Measurements from ENCODE around the gene CUL2. TPM values are rescaled to one million over a fixed set of nuclear protein-coding genes. Genes with fewer than 3 reads are reported as not detected.

Gene CUL2
- total and polyA plus RNA-seq, 10 of the 15 experiments (the other 5 are each of a cell fraction or from before 2014, with no cell fraction given): 11.9 to 56.5 (median 33.2) TPM

DNA sequence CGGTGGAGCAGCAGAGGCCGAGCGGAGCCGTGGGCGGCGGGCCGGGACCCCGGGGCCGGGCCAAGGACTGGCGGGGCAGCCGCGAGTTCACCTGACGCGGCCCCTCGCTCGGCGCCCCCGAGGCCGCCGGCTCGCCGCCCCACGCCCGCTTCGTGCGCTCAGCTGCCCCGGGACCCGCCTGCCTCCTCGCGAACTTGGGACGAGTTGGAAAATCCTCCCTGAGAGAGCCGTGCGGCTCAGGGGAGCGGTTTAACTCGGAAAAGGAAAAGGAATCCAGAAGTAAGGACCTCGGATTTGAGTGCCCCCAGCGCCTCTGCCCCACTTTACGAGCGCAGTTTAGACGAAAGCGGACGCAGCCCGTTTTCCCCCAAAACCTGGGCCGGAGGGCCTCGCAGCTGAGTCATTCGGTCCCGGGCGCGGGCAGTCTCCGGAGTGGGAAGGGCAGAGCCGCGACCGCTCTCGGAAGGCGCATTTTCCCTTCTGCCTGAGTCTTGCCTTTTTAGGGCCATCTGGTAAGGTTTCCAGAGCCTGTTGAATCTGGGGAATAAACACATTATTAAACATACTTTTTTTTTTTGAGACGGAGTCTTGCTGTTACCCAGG, 37.2 kb upstream of the CUL2 start (continued):
- TF ChIP-seq, protein P1, sequence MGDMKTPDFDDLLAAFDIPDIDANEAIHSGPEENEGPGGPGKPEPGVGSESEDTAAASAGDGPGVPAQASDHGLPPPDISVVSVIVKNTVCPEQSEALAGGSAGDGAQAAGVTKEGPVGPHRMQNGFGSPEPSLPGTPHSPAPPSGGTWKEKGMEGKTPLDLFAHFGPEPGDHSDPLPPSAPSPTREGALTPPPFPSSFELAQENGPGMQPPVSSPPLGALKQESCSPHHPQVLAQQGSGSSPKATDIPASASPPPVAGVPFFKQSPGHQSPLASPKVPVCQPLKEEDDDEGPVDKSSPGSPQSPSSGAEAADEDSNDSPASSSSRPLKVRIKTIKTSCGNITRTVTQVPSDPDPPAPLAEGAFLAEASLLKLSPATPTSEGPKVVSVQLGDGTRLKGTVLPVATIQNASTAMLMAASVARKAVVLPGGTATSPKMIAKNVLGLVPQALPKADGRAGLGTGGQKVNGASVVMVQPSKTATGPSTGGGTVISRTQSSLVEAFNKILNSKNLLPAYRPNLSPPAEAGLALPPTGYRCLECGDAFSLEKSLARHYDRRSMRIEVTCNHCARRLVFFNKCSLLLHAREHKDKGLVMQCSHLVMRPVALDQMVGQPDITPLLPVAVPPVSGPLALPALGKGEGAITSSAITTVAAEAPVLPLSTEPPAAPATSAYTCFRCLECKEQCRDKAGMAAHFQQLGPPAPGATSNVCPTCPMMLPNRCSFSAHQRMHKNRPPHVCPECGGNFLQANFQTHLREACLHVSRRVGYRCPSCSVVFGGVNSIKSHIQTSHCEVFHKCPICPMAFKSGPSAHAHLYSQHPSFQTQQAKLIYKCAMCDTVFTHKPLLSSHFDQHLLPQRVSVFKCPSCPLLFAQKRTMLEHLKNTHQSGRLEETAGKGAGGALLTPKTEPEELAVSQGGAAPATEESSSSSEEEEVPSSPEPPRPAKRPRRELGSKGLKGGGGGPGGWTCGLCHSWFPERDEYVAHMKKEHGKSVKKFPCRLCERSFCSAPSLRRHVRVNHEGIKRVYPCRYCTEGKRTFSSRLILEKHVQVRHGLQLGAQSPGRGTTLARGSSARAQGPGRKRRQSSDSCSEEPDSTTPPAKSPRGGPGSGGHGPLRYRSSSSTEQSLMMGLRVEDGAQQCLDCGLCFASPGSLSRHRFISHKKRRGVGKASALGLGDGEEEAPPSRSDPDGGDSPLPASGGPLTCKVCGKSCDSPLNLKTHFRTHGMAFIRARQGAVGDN (IDR thresholded peaks at IDR 0.05): peak; percentile 78
- TF ChIP-seq GABPA (IDR thresholded peaks at IDR 0.05; ENCODE audit: low read depth) (no peak), HDAC2 (IDR thresholded peaks at IDR 0.05) (no peak), IKZF1 (conservative IDR thresholded peaks at IDR 0.05) (peak; percentile 58), RBBP5 (conservative IDR thresholded peaks at IDR 0.05) (no peak), JUND (IDR thresholded peaks at IDR 0.05; ENCODE audit: low read depth, low read length) (0 out of 2 replicates have a peak, but pooled peaks have one; percentile 34), SIN3A (IDR thresholded peaks at IDR 0.05; ENCODE audit: low read depth, low read length) (0 out of 2 replicates have a peak, but pooled peaks have one; percentile 36), EGR1 (IDR thresholded peaks at IDR 0.05; ENCODE audit: borderline replicate concordance in 1 of 2, low read depth in 2 of 2, low read length in 2 of 2) (peak in 1 of 2 experiments; percentile 58; a peak in 1 of 3 replicates), RAD51 (IDR thresholded peaks at IDR 0.05) (no peak), LARP7 (IDR thresholded peaks at IDR 0.05) (peak; percentile 94), CHD1 (IDR thresholded peaks at IDR 0.05; ENCODE audit: low read depth, low read length) (peak; percentile 76; the same call in 1 of the 2 replicates), ZNF217 (IDR thresholded peaks at IDR 0.05) (0 out of 2 replicates have a peak, but pooled peaks have one; percentile 50), STAT1 (conservative IDR thresholded peaks at IDR 0.05) (0 out of 2 replicates have a peak, but pooled peaks have one; percentile 33), JUNB (IDR thresholded peaks at IDR 0.05) (no peak)
- TF ChIP-seq, protein P2, sequence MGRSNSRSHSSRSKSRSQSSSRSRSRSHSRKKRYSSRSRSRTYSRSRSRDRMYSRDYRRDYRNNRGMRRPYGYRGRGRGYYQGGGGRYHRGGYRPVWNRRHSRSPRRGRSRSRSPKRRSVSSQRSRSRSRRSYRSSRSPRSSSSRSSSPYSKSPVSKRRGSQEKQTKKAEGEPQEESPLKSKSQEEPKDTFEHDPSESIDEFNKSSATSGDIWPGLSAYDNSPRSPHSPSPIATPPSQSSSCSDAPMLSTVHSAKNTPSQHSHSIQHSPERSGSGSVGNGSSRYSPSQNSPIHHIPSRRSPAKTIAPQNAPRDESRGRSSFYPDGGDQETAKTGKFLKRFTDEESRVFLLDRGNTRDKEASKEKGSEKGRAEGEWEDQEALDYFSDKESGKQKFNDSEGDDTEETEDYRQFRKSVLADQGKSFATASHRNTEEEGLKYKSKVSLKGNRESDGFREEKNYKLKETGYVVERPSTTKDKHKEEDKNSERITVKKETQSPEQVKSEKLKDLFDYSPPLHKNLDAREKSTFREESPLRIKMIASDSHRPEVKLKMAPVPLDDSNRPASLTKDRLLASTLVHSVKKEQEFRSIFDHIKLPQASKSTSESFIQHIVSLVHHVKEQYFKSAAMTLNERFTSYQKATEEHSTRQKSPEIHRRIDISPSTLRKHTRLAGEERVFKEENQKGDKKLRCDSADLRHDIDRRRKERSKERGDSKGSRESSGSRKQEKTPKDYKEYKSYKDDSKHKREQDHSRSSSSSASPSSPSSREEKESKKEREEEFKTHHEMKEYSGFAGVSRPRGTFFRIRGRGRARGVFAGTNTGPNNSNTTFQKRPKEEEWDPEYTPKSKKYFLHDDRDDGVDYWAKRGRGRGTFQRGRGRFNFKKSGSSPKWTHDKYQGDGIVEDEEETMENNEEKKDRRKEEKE (IDR thresholded peaks at IDR 0.05): 0 out of 2 replicates have a peak, but pooled peaks have one; percentile 56
- TF ChIP-seq, protein P3, sequence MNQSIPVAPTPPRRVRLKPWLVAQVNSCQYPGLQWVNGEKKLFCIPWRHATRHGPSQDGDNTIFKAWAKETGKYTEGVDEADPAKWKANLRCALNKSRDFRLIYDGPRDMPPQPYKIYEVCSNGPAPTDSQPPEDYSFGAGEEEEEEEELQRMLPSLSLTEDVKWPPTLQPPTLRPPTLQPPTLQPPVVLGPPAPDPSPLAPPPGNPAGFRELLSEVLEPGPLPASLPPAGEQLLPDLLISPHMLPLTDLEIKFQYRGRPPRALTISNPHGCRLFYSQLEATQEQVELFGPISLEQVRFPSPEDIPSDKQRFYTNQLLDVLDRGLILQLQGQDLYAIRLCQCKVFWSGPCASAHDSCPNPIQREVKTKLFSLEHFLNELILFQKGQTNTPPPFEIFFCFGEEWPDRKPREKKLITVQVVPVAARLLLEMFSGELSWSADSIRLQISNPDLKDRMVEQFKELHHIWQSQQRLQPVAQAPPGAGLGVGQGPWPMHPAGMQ (IDR thresholded peaks at IDR 0.05; ENCODE audit: borderline replicate concordance): no peak
- TF ChIP-seq, protein P4, sequence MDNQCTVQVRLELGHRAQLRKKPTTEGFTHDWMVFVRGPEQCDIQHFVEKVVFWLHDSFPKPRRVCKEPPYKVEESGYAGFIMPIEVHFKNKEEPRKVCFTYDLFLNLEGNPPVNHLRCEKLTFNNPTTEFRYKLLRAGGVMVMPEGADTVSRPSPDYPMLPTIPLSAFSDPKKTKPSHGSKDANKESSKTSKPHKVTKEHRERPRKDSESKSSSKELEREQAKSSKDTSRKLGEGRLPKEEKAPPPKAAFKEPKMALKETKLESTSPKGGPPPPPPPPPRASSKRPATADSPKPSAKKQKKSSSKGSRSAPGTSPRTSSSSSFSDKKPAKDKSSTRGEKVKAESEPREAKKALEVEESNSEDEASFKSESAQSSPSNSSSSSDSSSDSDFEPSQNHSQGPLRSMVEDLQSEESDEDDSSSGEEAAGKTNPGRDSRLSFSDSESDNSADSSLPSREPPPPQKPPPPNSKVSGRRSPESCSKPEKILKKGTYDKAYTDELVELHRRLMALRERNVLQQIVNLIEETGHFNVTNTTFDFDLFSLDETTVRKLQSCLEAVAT (IDR thresholded peaks at IDR 0.05): no peak; the same call in none of the 2 replicates
- TF ChIP-seq, protein P5, sequence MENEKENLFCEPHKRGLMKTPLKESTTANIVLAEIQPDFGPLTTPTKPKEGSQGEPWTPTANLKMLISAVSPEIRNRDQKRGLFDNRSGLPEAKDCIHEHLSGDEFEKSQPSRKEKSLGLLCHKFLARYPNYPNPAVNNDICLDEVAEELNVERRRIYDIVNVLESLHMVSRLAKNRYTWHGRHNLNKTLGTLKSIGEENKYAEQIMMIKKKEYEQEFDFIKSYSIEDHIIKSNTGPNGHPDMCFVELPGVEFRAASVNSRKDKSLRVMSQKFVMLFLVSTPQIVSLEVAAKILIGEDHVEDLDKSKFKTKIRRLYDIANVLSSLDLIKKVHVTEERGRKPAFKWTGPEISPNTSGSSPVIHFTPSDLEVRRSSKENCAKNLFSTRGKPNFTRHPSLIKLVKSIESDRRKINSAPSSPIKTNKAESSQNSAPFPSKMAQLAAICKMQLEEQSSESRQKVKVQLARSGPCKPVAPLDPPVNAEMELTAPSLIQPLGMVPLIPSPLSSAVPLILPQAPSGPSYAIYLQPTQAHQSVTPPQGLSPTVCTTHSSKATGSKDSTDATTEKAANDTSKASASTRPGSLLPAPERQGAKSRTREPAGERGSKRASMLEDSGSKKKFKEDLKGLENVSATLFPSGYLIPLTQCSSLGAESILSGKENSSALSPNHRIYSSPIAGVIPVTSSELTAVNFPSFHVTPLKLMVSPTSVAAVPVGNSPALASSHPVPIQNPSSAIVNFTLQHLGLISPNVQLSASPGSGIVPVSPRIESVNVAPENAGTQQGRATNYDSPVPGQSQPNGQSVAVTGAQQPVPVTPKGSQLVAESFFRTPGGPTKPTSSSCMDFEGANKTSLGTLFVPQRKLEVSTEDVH (IDR thresholded peaks at IDR 0.05; ENCODE audit: low read depth, partially characterized antibody): no peak

Measured in GM12878 (cell line).